Activated naive CD8-positive, alpha-beta T cell treated with anti-CD3 and anti-CD28 coated beads, Interleukin-2, amount 50 U/mL, for 24 hours (primary cell): ENCODE measurements around the gene UGT2B15.
"Not testable (repeated sequence)": the region's sequence is repeated elsewhere in the genome, so short reads cannot be mapped to it uniquely, and the experiment has no call there.

Experiments
- ATAC-seq: fragments of 150-1000 bp; cut with Tn5 transposase; one replicate; pipeline ENCODE4 v1.10.0; 2021
- DNase-seq: peaks from one replicate; pipeline ENCODE4 v3.0.0; 2021
- H3K27ac Mint-ChIP-seq: one replicate; pipeline ENCODE4 v1.8.0; 2021; ENCODE audit warnings: mild to moderate bottlenecking, mixed read lengths
- H3K27me3 Mint-ChIP-seq: one replicate; pipeline ENCODE4 v1.8.0; 2021; ENCODE audit warnings: mixed read lengths
- H3K36me3 Mint-ChIP-seq: one replicate; pipeline ENCODE4 v1.8.0; 2021; ENCODE audit warnings: low read depth, mixed read lengths
- H3K4me1 Mint-ChIP-seq: one replicate; pipeline ENCODE4 v1.8.0; 2021; ENCODE audit warnings: mixed read lengths
- H3K4me3 Mint-ChIP-seq: one replicate; pipeline ENCODE4 v1.8.0; 2021; ENCODE audit warnings: mild to moderate bottlenecking, moderate library complexity, mixed read lengths
- H3K9me3 Mint-ChIP-seq: one replicate; pipeline ENCODE4 v1.8.0; 2021; ENCODE audit warnings: mixed read lengths

Gene UGT2B15

GRCh38 chr4:68670479-68670939, at the start of gene UGT2B15:
TSS of gene UGT2B15 (minus strand) at chr4:68670652. CDS start at chr4:68670618, 34 bp downstream.
- not testable (repeated sequence) for H3K36me3 Mint-ChIP-seq, H3K27me3 Mint-ChIP-seq, DNase-seq, H3K4me3 Mint-ChIP-seq, H3K4me1 Mint-ChIP-seq, H3K27ac Mint-ChIP-seq, H3K9me3 Mint-ChIP-seq, ATAC-seq

DNA sequence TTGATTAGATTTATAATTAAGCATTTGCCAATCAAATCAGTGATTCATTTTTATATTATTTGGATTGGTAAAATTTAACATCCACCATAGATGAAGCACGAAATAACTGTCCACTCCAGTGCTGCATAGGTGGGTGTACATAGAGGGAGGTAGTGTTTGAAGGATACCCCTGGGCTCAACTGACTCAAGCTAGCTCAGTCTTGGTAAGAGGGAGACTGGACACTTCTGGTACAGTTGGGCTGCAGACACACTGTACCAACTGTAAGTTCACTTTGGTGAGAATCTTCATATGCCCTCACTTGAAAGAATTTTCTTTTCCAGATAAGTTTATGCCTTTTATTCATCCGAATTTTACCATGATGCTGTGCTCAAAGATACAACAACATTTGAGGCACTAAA, 48.6 kb upstream of the UGT2B15 start:
- DNase-seq: no peak
- Mint-ChIP-seq H3K27ac (no peak overlapping the region), H3K27me3 (no peaks in the 10 kb centered on the region), H3K4me1 (no peaks in the 10 kb centered on the region), H3K36me3 (no peaks in the 10 kb centered on the region), H3K4me3 (no peak overlapping the region), H3K9me3 (no peaks in the 10 kb centered on the region)
- ATAC-seq: no peak

DNA sequence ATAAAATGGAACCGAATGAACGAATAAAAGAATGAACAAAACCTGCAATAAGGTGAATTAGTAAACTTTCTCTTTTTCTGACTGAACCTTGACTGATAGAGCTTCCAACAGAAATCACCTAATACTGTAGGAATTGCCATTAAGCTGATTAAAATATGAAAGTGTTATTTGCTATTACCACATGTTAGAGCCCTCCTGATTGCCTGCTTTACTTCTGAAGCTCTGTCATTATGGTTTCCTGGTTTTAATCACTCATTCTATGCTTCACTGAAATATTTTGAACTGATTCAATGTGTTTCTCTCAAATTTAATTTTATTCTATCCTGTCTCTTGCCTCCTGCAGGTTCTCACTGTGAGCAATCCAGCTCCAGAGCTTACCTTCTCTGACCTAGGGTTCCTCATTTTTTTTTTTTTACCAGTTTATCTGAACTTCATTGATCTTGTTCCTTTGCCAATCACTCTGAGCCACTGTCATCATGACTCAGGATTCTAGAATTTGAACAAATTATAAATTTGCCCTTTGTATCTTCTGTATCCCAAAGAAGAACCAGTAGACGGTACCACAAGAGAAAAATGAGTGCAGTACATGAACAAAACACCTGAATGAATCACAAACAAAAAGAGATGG, 48.1 kb upstream of the UGT2B15 start:
- no peak for DNase-seq
- Mint-ChIP-seq H3K4me3 (no peak overlapping the region), H3K4me1 (no peaks in the 10 kb centered on the region), H3K9me3 (no peaks in the 10 kb centered on the region), H3K27me3 (no peaks in the 10 kb centered on the region), H3K36me3 (no peaks in the 10 kb centered on the region), H3K27ac (no peak overlapping the region)
- ATAC-seq: no peak

GRCh38 chr4:68717999-68718398, 47.5 kb upstream of the UGT2B15 start:
- Mint-ChIP-seq H3K36me3 (no peaks in the 10 kb centered on the region), H3K27me3 (no peaks in the 10 kb centered on the region), H3K4me3 (no peak overlapping the region), H3K27ac (no peak overlapping the region), H3K4me1 (no peaks in the 10 kb centered on the region), H3K9me3 (no peaks in the 10 kb centered on the region)
- DNase-seq: no peak
- ATAC-seq: no peak

GRCh38 chr4:68714400-68714799, 43.9 kb upstream of the UGT2B15 start:
- Mint-ChIP-seq H3K27me3 (no peaks in the 10 kb centered on the region), H3K9me3 (no peaks in the 10 kb centered on the region), H3K4me1 (no peaks in the 10 kb centered on the region), H3K36me3 (no peaks in the 10 kb centered on the region), H3K27ac (no peak overlapping the region), H3K4me3 (no peak overlapping the region)
- ATAC-seq (no peak), DNase-seq (no peak)

DNA sequence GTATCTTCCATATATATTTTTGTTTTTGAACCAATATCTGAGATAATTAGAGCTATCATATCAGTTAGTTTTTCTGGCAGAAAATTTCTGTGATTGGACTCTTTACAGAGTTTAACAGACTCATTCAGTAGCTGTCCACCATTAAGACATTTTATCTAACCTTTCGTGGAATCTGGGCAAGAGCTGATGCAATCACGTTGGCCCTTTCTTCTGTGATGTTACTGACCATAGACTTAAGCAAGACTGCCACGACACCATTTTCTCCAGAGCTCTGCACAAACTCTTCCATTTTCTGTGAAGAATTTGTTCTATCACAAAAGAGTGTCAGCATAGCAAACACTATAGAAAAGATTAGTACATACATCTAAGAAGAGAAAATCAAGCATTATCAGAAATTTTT, 41.8 kb upstream of the UGT2B15 start:
- no peak overlapping the region for H3K4me3 Mint-ChIP-seq
- DNase-seq: no peak
- no peak overlapping the region for H3K27ac Mint-ChIP-seq
- no peaks in the 10 kb centered on the region for H3K27me3 Mint-ChIP-seq
- H3K36me3 Mint-ChIP-seq: no peaks in the 10 kb centered on the region
- ATAC-seq: no peak
- no peaks in the 10 kb centered on the region for H3K4me1 Mint-ChIP-seq
- no peaks in the 10 kb centered on the region for H3K9me3 Mint-ChIP-seq

GRCh38 chr4:68708566-68708965, 38.1 kb upstream of the UGT2B15 start:
- no peak for DNase-seq
- H3K4me1 Mint-ChIP-seq: no peaks in the 10 kb centered on the region
- H3K9me3 Mint-ChIP-seq: no peaks in the 10 kb centered on the region
- H3K36me3 Mint-ChIP-seq: no peaks in the 10 kb centered on the region
- no peak for ATAC-seq
- no peak overlapping the region for H3K4me3 Mint-ChIP-seq
- H3K27ac Mint-ChIP-seq: no peak overlapping the region
- no peaks in the 10 kb centered on the region for H3K27me3 Mint-ChIP-seq

DNA sequence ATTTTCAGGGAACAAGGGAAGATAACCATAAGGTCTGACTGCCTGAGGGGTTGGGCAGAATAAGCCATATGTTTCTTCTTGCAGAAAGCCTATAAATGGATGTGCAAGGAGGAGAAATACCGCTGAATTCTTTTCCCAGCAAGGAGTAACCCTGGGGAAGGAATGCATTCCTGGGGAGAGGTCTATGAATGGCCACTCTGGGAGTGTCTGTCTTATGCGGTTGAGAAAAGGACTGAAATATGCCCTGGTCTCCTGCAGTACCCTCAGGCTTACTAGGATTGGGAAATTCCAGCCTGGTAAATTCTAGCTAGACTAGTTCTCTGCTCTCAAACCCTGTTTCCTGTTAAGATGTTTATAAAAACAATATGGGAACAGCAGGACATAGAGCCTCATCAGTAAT, 32.7 kb upstream of the UGT2B15 start:
- not testable (repeated sequence) for H3K27ac Mint-ChIP-seq, H3K36me3 Mint-ChIP-seq, DNase-seq, H3K27me3 Mint-ChIP-seq, H3K4me3 Mint-ChIP-seq, H3K9me3 Mint-ChIP-seq, ATAC-seq, H3K4me1 Mint-ChIP-seq

GRCh38 chr4:68700152-68700551, 29.7 kb upstream of the UGT2B15 start:
- Mint-ChIP-seq H3K36me3 (no peaks in the 10 kb centered on the region), H3K27ac (no peak overlapping the region)

DNA sequence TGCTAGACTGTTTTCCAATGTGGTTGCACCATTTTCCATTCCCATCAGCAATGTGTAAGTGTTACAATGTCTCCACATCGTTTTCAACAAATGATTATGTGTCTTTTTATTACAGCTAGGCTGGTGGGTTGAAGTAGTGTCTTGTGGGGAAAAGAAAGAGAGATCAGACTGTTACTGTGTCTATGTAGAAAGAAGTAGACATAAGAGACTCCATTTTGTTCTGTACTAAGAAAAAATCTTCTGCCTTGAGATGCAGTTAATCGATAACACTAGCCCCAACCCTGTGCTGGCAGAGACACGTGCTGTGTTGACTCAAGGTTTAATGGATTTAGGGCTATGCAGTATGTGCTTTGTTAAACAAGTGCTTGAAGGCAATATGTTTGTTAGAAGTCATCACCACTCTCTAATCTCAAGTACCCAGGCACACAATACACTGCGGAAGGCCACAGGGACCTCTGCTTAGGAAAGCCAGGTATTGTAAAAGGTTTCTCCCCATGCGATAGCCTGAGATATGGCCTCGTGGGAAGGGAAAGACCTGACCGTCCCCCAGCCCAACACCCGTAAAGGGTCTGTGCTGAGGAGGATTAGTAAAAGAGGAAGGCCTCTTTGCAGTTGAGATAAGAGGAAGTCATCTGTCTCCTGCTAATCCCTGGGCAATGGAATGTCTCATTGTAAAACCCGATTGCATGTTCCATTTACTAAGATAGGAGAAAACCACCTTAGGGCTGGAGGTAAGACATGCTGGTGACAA, 23.0 kb upstream of the UGT2B15 start:
- DNase-seq (no peak), ATAC-seq (no peak)
- peaks cover 11% of the 10 kb centered on the region for H3K9me3 Mint-ChIP-seq
- no peaks in the 10 kb centered on the region for H3K36me3 Mint-ChIP-seq
- H3K4me1 Mint-ChIP-seq: no peaks in the 10 kb centered on the region
- H3K4me3 Mint-ChIP-seq: no peak overlapping the region
- no peak overlapping the region for H3K27ac Mint-ChIP-seq
- no peaks in the 10 kb centered on the region for H3K27me3 Mint-ChIP-seq

More at GRCh38 chr4:68700152-68700551, 29.7 kb upstream of the UGT2B15 start:
- ATAC-seq (no peak), DNase-seq (no peak)
- Mint-ChIP-seq H3K4me1 (no peaks in the 10 kb centered on the region), H3K4me3 (no peak overlapping the region), H3K27me3 (peaks cover 2% of the 10 kb centered on the region), H3K9me3 (no peaks in the 10 kb centered on the region)

- ATAC-seq: no peak
- peaks cover 11% of the 10 kb centered on the region for H3K9me3 Mint-ChIP-seq
- no peaks in the 10 kb centered on the region for H3K27me3 Mint-ChIP-seq
- no peak overlapping the region for H3K4me3 Mint-ChIP-seq
- no peaks in the 10 kb centered on the region for H3K36me3 Mint-ChIP-seq
- no peaks in the 10 kb centered on the region for H3K4me1 Mint-ChIP-seq
- no peak for DNase-seq
- no peak overlapping the region for H3K27ac Mint-ChIP-seq
Measured at GRCh38 chr4:68691186-68691585, 20.7 kb upstream of the UGT2B15 start.

DNA sequence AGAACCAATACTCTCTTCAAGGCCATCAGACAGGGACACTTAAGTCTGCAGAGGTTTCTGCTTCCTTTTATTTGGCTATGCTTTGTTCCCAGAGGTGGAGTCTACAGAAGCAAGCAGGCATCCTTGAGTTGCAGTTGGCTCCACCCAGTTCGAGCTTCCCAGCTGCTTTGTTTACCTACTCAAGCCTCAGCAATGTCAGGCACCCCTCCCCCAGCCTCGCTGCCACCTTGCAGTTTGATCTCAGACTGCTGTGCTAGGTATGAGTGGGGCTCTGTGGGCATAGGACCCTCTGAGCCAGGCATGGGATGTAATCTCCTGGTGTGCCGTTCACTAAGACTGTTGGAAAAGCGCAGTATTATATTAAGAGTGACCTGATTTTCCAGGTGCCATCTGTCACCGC, 12.6 kb upstream of the UGT2B15 start:
- H3K27ac Mint-ChIP-seq: no peak overlapping the region
- H3K4me3 Mint-ChIP-seq: no peak overlapping the region
- ATAC-seq (no peak), DNase-seq (no peak)
- no peaks in the 10 kb centered on the region for H3K27me3 Mint-ChIP-seq
- H3K9me3 Mint-ChIP-seq: no peaks in the 10 kb centered on the region
- no peaks in the 10 kb centered on the region for H3K36me3 Mint-ChIP-seq
- H3K4me1 Mint-ChIP-seq: no peaks in the 10 kb centered on the region

DNA sequence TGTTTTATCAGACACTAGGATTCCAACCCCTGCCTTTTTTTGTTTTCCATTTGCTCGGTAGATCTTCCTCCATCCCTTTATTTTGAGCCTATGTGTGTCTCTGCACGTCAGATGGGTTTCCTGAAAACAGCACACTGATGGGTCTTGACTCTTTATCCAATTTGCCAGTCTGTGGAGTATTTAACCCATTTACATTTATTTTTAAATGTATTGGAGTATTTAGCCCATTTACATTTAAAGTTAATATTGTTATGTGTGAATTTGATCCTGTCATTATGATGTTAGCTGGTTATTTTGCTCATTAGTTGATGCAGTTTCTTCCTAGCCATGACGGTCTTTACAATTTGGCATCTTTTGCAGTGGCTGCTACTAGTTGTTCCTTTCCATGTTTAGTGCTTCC, 10.8 kb upstream of the UGT2B15 start:
- DNase-seq, H3K36me3 Mint-ChIP-seq, ATAC-seq, H3K4me3 Mint-ChIP-seq, H3K27ac Mint-ChIP-seq, H3K27me3 Mint-ChIP-seq, H3K4me1 Mint-ChIP-seq, H3K9me3 Mint-ChIP-seq: not testable (repeated sequence)

- DNase-seq: no peak
- ATAC-seq: no peak
- Mint-ChIP-seq H3K27me3 (no peaks in the 10 kb centered on the region), H3K27ac (no peak overlapping the region), H3K4me1 (no peaks in the 10 kb centered on the region), H3K4me3 (no peak overlapping the region), H3K36me3 (no peaks in the 10 kb centered on the region), H3K9me3 (no peaks in the 10 kb centered on the region)
Measured at GRCh38 chr4:68673143-68673542, 2.7 kb upstream of the UGT2B15 start.

DNA sequence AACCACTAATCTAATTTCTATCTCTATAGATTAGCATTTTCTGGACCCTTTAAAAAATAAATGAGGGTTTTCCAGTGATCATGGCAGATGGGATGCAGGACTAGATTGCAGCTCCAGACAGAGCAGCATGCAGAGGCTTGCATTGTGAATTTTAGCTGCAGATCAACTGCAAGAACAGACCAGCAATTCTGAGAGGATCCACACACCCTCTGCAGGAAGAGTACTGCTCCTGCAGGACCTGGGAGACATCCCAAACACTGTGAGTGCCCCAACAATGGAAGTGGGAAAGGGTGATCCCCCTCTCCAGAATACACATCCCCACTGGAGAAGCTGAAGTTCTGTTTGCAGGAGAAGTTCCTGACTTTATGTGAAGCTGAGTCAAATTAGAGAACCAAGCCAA, 765 bp upstream of the UGT2B15 start:
- DNase-seq, ATAC-seq, H3K9me3 Mint-ChIP-seq, H3K4me1 Mint-ChIP-seq, H3K4me3 Mint-ChIP-seq, H3K27me3 Mint-ChIP-seq, H3K36me3 Mint-ChIP-seq, H3K27ac Mint-ChIP-seq: not testable (repeated sequence)
